ENCODE results near the gene RNF167. TPM values are rescaled to one million over a fixed set of nuclear protein-coding genes. Genes with fewer than 3 reads are reported as not detected.

RNF167 gene
- total RNA-seq, 2 donors from 2014 or later, result 120 to 123 TPM

DNA sequence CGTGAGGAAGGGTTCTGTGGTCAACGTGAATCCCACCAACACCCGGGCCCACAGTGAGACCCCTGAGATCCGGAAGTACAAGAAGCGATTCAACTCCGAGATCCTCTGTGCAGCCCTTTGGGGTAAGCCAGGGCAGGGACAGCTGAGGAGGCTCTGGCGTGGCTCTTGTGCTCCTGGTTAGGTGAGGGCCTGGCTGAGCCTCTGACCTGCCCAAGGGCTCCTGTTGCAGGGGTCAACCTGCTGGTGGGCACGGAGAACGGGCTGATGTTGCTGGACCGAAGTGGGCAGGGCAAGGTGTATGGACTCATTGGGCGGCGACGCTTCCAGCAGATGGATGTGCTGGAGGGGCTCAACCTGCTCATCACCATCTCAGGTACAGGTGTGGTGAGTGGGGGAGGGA is 44.9 kb upstream of the RNF167 start:
- no peak overlapping the region for H3K4me3 ChIP-seq (ENCODE audit: low read length)
- Mint-ChIP-seq H3K4me1 (no peaks in the 10 kb centered on the region), H3K9me3 (no peaks in the 10 kb centered on the region), H3K4me3 (no peak overlapping the region), H3K27ac (no peak overlapping the region), H3K36me3 (ENCODE audit: low read depth) (peaks cover 26% of the 10 kb centered on the region), H3K27me3 (ENCODE audit: insufficient read depth) (peaks cover 7% of the 10 kb centered on the region)
- H3K4me1 ChIP-seq (ENCODE audit: control insufficient read depth, insufficient read depth, low read length), result no peaks in the 10 kb centered on the region
- WGBS, 2 experiments (ENCODE audit: insufficient coverage in 1 of 2, insufficient read length in 1 of 2), result 94 to 98% methylated on average over 7 to 13 of the region's 13 CpGs
- peaks cover 38% of the 10 kb centered on the region for H3K36me3 ChIP-seq (ENCODE audit: control insufficient read depth, insufficient read depth, low read length)
- H3K9ac ChIP-seq (ENCODE audit: extremely low read depth, low read length, poor library complexity, severe bottlenecking), result no peak overlapping the region
- H3K9me3 ChIP-seq (ENCODE audit: control insufficient read depth, low read length), result no peaks in the 10 kb centered on the region
- TF ChIP-seq, protein P1, sequence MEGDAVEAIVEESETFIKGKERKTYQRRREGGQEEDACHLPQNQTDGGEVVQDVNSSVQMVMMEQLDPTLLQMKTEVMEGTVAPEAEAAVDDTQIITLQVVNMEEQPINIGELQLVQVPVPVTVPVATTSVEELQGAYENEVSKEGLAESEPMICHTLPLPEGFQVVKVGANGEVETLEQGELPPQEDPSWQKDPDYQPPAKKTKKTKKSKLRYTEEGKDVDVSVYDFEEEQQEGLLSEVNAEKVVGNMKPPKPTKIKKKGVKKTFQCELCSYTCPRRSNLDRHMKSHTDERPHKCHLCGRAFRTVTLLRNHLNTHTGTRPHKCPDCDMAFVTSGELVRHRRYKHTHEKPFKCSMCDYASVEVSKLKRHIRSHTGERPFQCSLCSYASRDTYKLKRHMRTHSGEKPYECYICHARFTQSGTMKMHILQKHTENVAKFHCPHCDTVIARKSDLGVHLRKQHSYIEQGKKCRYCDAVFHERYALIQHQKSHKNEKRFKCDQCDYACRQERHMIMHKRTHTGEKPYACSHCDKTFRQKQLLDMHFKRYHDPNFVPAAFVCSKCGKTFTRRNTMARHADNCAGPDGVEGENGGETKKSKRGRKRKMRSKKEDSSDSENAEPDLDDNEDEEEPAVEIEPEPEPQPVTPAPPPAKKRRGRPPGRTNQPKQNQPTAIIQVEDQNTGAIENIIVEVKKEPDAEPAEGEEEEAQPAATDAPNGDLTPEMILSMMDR (conservative IDR thresholded peaks at IDR 0.05), result no peak
- peak; percentile 44 for DNase-seq
- H3K27ac ChIP-seq (ENCODE audit: low read depth, low read length), result no peak overlapping the region
- no peaks in the 10 kb centered on the region for H3K27me3 ChIP-seq (ENCODE audit: control insufficient read depth, insufficient read depth, low read length, poor library complexity, severe bottlenecking)

DNA sequence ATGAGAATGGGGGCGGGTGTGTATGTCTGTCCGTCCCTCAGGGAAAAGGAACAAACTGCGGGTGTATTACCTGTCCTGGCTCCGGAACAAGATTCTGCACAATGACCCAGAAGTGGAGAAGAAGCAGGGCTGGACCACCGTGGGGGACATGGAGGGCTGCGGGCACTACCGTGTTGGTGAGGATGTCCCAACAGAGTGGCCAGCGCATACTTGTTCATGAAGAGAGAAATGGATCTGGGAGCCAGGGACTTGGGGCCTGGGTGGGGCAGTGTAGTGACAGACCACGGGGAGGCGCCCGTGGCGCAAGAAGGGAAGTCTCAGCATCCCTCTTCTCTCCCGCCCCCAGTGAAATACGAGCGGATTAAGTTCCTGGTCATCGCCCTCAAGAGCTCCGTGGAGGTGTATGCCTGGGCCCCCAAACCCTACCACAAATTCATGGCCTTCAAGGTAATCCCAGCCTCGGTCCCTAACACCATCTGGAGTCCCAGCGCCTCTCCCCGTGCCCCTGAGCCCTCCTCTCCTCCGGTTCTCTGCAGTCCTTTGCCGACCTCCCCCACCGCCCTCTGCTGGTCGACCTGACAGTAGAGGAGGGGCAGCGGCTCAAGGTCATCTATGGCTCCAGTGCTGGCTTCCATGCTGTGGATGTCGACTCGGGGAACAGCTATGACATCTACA is 44.3 kb upstream of the RNF167 start:
- H3K9me3 ChIP-seq (ENCODE audit: control insufficient read depth, low read length), result no peaks in the 10 kb centered on the region
- no peak overlapping the region for H3K9ac ChIP-seq (ENCODE audit: extremely low read depth, low read length, poor library complexity, severe bottlenecking)
- H3K27me3 ChIP-seq (ENCODE audit: control insufficient read depth, insufficient read depth, low read length, poor library complexity, severe bottlenecking), result no peaks in the 10 kb centered on the region
- DNase-seq, result peak; percentile 92
- TF ChIP-seq, protein P1 (conservative IDR thresholded peaks at IDR 0.05), result peak; percentile 66
- no peaks in the 10 kb centered on the region for H3K9me3 Mint-ChIP-seq
- H3K4me3 Mint-ChIP-seq, result no peak overlapping the region
- no peak overlapping the region for H3K27ac ChIP-seq (ENCODE audit: low read depth, low read length)
- 86 to 92% methylated on average over 17 to 27 of the region's 27 CpGs for WGBS, 2 experiments (ENCODE audit: insufficient coverage in 1 of 2, insufficient read length in 1 of 2)
- H3K27me3 Mint-ChIP-seq (ENCODE audit: insufficient read depth), result peaks cover 8% of the 10 kb centered on the region
- peaks cover 32% of the 10 kb centered on the region for H3K36me3 ChIP-seq (ENCODE audit: control insufficient read depth, insufficient read depth, low read length)
- peak overlapping the region; percentile 35 for H3K27ac Mint-ChIP-seq
- no peaks in the 10 kb centered on the region for H3K4me1 Mint-ChIP-seq
- no peaks in the 10 kb centered on the region for H3K4me1 ChIP-seq (ENCODE audit: control insufficient read depth, insufficient read depth, low read length)
- no peak overlapping the region for H3K4me3 ChIP-seq (ENCODE audit: low read length)
- H3K36me3 Mint-ChIP-seq (ENCODE audit: low read depth), result peaks cover 20% of the 10 kb centered on the region

DNA sequence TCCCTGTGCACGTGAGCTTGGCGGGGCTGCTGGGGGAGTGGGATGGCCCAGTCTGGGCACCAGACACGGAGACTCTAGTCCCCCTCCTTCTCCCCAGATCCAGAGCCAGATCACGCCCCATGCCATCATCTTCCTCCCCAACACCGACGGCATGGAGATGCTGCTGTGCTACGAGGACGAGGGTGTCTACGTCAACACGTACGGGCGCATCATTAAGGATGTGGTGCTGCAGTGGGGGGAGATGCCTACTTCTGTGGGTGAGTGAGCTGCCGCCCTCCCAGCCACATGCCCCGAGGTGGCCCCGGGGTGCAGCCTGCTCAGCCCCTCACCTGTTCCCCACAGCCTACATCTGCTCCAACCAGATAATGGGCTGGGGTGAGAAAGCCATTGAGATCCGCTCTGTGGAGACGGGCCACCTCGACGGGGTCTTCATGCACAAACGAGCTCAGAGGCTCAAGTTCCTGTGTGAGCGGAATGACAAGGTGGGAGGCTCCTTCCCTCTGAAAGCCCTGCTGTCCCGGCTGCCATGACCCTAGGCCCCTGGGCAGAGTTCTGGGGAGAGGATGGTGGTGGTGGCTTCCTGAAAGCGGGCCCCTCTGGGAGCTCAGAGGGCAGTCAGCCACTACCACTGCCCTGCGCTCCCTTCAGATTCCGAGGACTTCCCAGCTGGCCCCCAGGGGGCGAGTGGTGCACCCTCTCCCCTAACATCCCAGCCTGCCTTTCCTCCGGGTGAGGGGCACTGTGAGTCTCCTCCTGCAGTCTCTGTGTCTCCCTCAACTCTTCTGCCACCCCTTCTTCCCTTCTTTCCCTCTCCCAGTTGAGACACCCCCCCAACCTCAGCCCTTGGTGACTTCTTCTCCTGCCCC is 43.5 kb upstream of the RNF167 start:
- WGBS, 2 experiments (ENCODE audit: insufficient coverage in 1 of 2, insufficient read length in 1 of 2), result 90 to 97% methylated on average over 16 to 27 of the region's 27 CpGs
- H3K27ac ChIP-seq (ENCODE audit: low read depth, low read length), result no peak overlapping the region
- peaks cover 20% of the 10 kb centered on the region for H3K36me3 Mint-ChIP-seq (ENCODE audit: low read depth)
- H3K27me3 ChIP-seq (ENCODE audit: control insufficient read depth, insufficient read depth, low read length, poor library complexity, severe bottlenecking), result no peaks in the 10 kb centered on the region
- H3K9ac ChIP-seq (ENCODE audit: extremely low read depth, low read length, poor library complexity, severe bottlenecking), result no peak overlapping the region
- H3K4me1 Mint-ChIP-seq, result no peaks in the 10 kb centered on the region
- peaks cover 25% of the 10 kb centered on the region for H3K36me3 ChIP-seq (ENCODE audit: control insufficient read depth, insufficient read depth, low read length)
- H3K9me3 Mint-ChIP-seq, result no peaks in the 10 kb centered on the region
- peaks cover 8% of the 10 kb centered on the region for H3K27me3 Mint-ChIP-seq (ENCODE audit: insufficient read depth)
- TF ChIP-seq, protein P1 (conservative IDR thresholded peaks at IDR 0.05), result no peak
- H3K9me3 ChIP-seq (ENCODE audit: control insufficient read depth, low read length), result no peaks in the 10 kb centered on the region
- no peak overlapping the region for H3K4me3 Mint-ChIP-seq
- DNase-seq, result no peak
- no peak overlapping the region for H3K4me3 ChIP-seq (ENCODE audit: low read length)
- H3K27ac Mint-ChIP-seq, result no peak overlapping the region
- H3K4me1 ChIP-seq (ENCODE audit: control insufficient read depth, insufficient read depth, low read length), result no peaks in the 10 kb centered on the region
